ENCODE data around the gene GREB1L. TPM values are rescaled to one million over a fixed set of nuclear protein-coding genes. Genes with fewer than 3 reads are reported as not detected.

The GREB1L gene
- polyA plus RNA-seq, 1 donor from 2014 or later: 23.3 TPM

GRCh38 chr18:21451851-21452250, 209.8 kb downstream of the GREB1L start:
- H3K4me3 ChIP-seq (ENCODE audit: low read length): no peak overlapping the region
- no peak for TF ChIP-seq TAF1 (IDR thresholded peaks at IDR 0.05; ENCODE audit: low read depth)
- no peak for TF ChIP-seq MXI1 (conservative IDR thresholded peaks at IDR 0.05; ENCODE audit: poor library complexity, severe bottlenecking)
- TF ChIP-seq CTCF (IDR thresholded peaks at IDR 0.05; ENCODE audit: poor library complexity, severe bottlenecking): no peak
- no peak for TF ChIP-seq EZH2 (IDR thresholded peaks at IDR 0.05; ENCODE audit: borderline replicate concordance, insufficient read depth, low read length, poor library complexity, severe bottlenecking)
- TF ChIP-seq, protein P1, sequence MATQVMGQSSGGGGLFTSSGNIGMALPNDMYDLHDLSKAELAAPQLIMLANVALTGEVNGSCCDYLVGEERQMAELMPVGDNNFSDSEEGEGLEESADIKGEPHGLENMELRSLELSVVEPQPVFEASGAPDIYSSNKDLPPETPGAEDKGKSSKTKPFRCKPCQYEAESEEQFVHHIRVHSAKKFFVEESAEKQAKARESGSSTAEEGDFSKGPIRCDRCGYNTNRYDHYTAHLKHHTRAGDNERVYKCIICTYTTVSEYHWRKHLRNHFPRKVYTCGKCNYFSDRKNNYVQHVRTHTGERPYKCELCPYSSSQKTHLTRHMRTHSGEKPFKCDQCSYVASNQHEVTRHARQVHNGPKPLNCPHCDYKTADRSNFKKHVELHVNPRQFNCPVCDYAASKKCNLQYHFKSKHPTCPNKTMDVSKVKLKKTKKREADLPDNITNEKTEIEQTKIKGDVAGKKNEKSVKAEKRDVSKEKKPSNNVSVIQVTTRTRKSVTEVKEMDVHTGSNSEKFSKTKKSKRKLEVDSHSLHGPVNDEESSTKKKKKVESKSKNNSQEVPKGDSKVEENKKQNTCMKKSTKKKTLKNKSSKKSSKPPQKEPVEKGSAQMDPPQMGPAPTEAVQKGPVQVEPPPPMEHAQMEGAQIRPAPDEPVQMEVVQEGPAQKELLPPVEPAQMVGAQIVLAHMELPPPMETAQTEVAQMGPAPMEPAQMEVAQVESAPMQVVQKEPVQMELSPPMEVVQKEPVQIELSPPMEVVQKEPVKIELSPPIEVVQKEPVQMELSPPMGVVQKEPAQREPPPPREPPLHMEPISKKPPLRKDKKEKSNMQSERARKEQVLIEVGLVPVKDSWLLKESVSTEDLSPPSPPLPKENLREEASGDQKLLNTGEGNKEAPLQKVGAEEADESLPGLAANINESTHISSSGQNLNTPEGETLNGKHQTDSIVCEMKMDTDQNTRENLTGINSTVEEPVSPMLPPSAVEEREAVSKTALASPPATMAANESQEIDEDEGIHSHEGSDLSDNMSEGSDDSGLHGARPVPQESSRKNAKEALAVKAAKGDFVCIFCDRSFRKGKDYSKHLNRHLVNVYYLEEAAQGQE (IDR thresholded peaks at IDR 0.05; ENCODE audit: borderline replicate concordance): no peak
- TF ChIP-seq POLR2AphosphoS5 (IDR thresholded peaks at IDR 0.05): no peak
- no peaks in the 10 kb centered on the region for H3K27me3 ChIP-seq (ENCODE audit: insufficient read depth, low read depth, low read length)
- H3K79me2 ChIP-seq (replicated peaks; ENCODE audit: insufficient read depth, low read length): no peaks in the 10 kb centered on the region
- no peaks in the 10 kb centered on the region for H3F3A ChIP-seq (ENCODE audit: insufficient read depth, low read length, poor library complexity, severe bottlenecking)
- no peak overlapping the region for H3K9ac ChIP-seq (ENCODE audit: low read length)
- H4K20me1 ChIP-seq (ENCODE audit: insufficient read depth): no peaks in the 10 kb centered on the region
- no peaks in the 10 kb centered on the region for H3K36me3 ChIP-seq (ENCODE audit: insufficient read depth, low read length)
- H3K9me3 ChIP-seq (ENCODE audit: low read length): no peaks in the 10 kb centered on the region
- H3K4me2 ChIP-seq (ENCODE audit: low read length): no peak overlapping the region
- no peak overlapping the region for H2AFZ ChIP-seq (ENCODE audit: low read depth, low read length)
- H3K9me2 ChIP-seq (ENCODE audit: insufficient read depth, low read length): no peaks in the 10 kb centered on the region
- H3K27ac ChIP-seq (ENCODE audit: low read length): no peak overlapping the region

- H3F3A ChIP-seq (ENCODE audit: insufficient read depth, low read length, poor library complexity, severe bottlenecking): no peaks in the 10 kb centered on the region
- H3K4me2 ChIP-seq (ENCODE audit: low read length): no peak overlapping the region
- TF ChIP-seq RAD21 (conservative IDR thresholded peaks at IDR 0.05) (no peak), EZH2 (IDR thresholded peaks at IDR 0.05; ENCODE audit: borderline replicate concordance, insufficient read depth, low read length, poor library complexity, severe bottlenecking) (no peak), TAF1 (IDR thresholded peaks at IDR 0.05; ENCODE audit: low read depth) (no peak), CTCF (IDR thresholded peaks at IDR 0.05; ENCODE audit: poor library complexity, severe bottlenecking) (no peak), POLR2AphosphoS5 (IDR thresholded peaks at IDR 0.05) (no peak), MXI1 (conservative IDR thresholded peaks at IDR 0.05; ENCODE audit: poor library complexity, severe bottlenecking) (no peak), SMC3 (conservative IDR thresholded peaks at IDR 0.05; ENCODE audit: poor library complexity) (no peak), EP300 (conservative IDR thresholded peaks at IDR 0.05; ENCODE audit: poor library complexity, severe bottlenecking) (no peak)
- TF ChIP-seq, protein P1 (IDR thresholded peaks at IDR 0.05; ENCODE audit: borderline replicate concordance): no peak
- no peak overlapping the region for H2AFZ ChIP-seq (ENCODE audit: low read depth, low read length)
- H3K27ac ChIP-seq (ENCODE audit: low read length): no peak overlapping the region
- H3K9ac ChIP-seq (ENCODE audit: low read length): no peak overlapping the region
- H3K36me3 ChIP-seq (ENCODE audit: insufficient read depth, low read length): no peaks in the 10 kb centered on the region
- H3K79me2 ChIP-seq (replicated peaks; ENCODE audit: insufficient read depth, low read length): no peaks in the 10 kb centered on the region
- no peaks in the 10 kb centered on the region for H4K20me1 ChIP-seq (ENCODE audit: insufficient read depth)
- H3K9me2 ChIP-seq (ENCODE audit: insufficient read depth, low read length): no peaks in the 10 kb centered on the region
- no peaks in the 10 kb centered on the region for H3K9me3 ChIP-seq (ENCODE audit: low read length)
- no peak overlapping the region for H3K4me3 ChIP-seq (ENCODE audit: low read length)
- H3K27me3 ChIP-seq (ENCODE audit: insufficient read depth, low read depth, low read length): no peaks in the 10 kb centered on the region
Observed at GRCh38 chr18:21452276-21452780, 210.3 kb downstream of the GREB1L start.
